IMR-90 (cell line): ENCODE measurements around the gene TEX52. TPM values are rescaled to one million over a fixed set of nuclear protein-coding genes. Genes with fewer than 3 reads are reported as not detected.
"Not testable (repeated sequence)": the region's sequence is repeated elsewhere in the genome, so short reads cannot be mapped to it uniquely, and the experiment has no call there.

ENCODE experiments used
- ATAC-seq: fragments of 200-7000 bp; cut with Tn5 transposase; 2 replicates; pipeline ENCODE4 v1.9.1; 2020; ENCODE audit warnings: low read depth, mild to moderate bottlenecking, moderate library complexity
- BruUV-seq: library from RNA; stranded (reverse); fragments of 400-500 nt; replicated peaks from 2 replicates; lab custom pipeline; 2021; lab: Mats Ljungman, UMichigan
- CTCF ChIA-PET: fragments of 300-600 bp; formaldehyde crosslinking; extraction: SDS; loops from one replicate; lab custom pipeline; 2021; ENCODE audit warnings: antibody characterized with exemption; lab: Yijun Ruan, JAX
- POLR2A ChIA-PET: fragments of 300-600 bp; sonication (Branson Sonifier 250); formaldehyde crosslinking; loops from one replicate; lab custom pipeline; 2022; ENCODE audit warnings: antibody characterized with exemption; ENCODE audit not compliant: unreplicated experiment; lab: Charles Lee
- DNase-seq: peaks from one replicate; pipeline ENCODE4 v3.0.0; 2013
- H2AFZ ChIP-seq: replicated peaks from 2 replicates; pipeline ENCODE3; 2013; ENCODE audit warnings: low read length, mild to moderate bottlenecking; ENCODE audit not compliant: poor library complexity
- H2AK5ac ChIP-seq: 2 replicates; pipeline ENCODE4 v1.6.1; 2013; ENCODE audit warnings: low read depth, low read length, inconsistent platforms
- H2AK9ac ChIP-seq: replicated peaks from 2 replicates; pipeline ENCODE3; 2013; ENCODE audit warnings: mild to moderate bottlenecking, low read depth, low read length, moderate library complexity; ENCODE audit not compliant: poor library complexity
- H2BK120ac ChIP-seq: 2 replicates; pipeline ENCODE4 v1.6.1; 2013; ENCODE audit warnings: low read depth, low read length, inconsistent platforms
- H2BK15ac ChIP-seq: 3 replicates; pipeline ENCODE4 v1.6.1; 2013; ENCODE audit warnings: low read depth, low read length, inconsistent platforms
- H2BK20ac ChIP-seq: 2 replicates; pipeline ENCODE4 v1.6.1; 2013; ENCODE audit warnings: low read depth, mild to moderate bottlenecking, inconsistent platforms, low read length, moderate library complexity
- H2BK5ac ChIP-seq: 2 replicates; pipeline ENCODE4 v1.6.1; 2013; ENCODE audit warnings: mild to moderate bottlenecking, low read depth, low read length, inconsistent platforms; ENCODE audit not compliant: poor library complexity, severe bottlenecking
- H3K14ac ChIP-seq: replicated peaks from 2 replicates; pipeline ENCODE4 v1.6.1; 2013; ENCODE audit warnings: low read depth, low read length, inconsistent platforms
- H3K18ac ChIP-seq: 2 replicates; pipeline ENCODE4 v1.6.1; 2013; ENCODE audit warnings: low read depth, low read length, control low read depth
- H3K23ac ChIP-seq: 2 replicates; pipeline ENCODE4 v1.6.1; 2013; ENCODE audit warnings: low read depth, low read length, inconsistent platforms
- H3K27ac ChIP-seq: 2 replicates; pipeline ENCODE4 v1.5.1; 2013; ENCODE audit warnings: mild to moderate bottlenecking, control low read depth, low read length; ENCODE audit not compliant: insufficient read depth
- H3K27me3 ChIP-seq: 2 replicates; pipeline ENCODE4 v1.6.1; 2013; ENCODE audit warnings: low read length; ENCODE audit not compliant: control insufficient read depth, insufficient read depth
- H3K36me3 ChIP-seq: 2 replicates; pipeline ENCODE4 v1.6.1; 2013; ENCODE audit warnings: low read length, mixed read lengths; ENCODE audit not compliant: control insufficient read depth, insufficient read depth
- H3K4ac ChIP-seq: 2 replicates; pipeline ENCODE4 v1.6.1; 2013; ENCODE audit warnings: low read depth, low read length, inconsistent platforms
- H3K4me1 ChIP-seq: 2 replicates; pipeline ENCODE4 v1.6.1; 2013; ENCODE audit warnings: low read length, mixed read lengths; ENCODE audit not compliant: control insufficient read depth, insufficient read depth
- H3K4me2 ChIP-seq: 2 replicates; pipeline ENCODE4 v1.6.1; 2013; ENCODE audit warnings: low read depth, mild to moderate bottlenecking, control low read depth, low read length, moderate library complexity
- H3K4me3 ChIP-seq: 2 replicates; pipeline ENCODE4 v1.5.1; 2013; ENCODE audit warnings: low read depth, mild to moderate bottlenecking, control low read depth, low read length, moderate library complexity; ENCODE audit not compliant: insufficient read depth
- H3K56ac ChIP-seq: 2 replicates; pipeline ENCODE4 v1.6.1; 2013; ENCODE audit warnings: low read length, inconsistent platforms; ENCODE audit not compliant: insufficient read depth; ENCODE audit errors: extremely low read depth
- H3K79me1 ChIP-seq, 2 experiments: 2 replicates each; pipeline ENCODE4 v1.6.1; 2013; ENCODE audit warnings: low read length in 2 of 2, inconsistent platforms in 1 of 2, low read depth in 1 of 2
- H3K9ac ChIP-seq: 2 replicates; pipeline ENCODE4 v1.6.1; 2013; ENCODE audit warnings: low read depth, low read length, control low read depth
- H3K9me1 ChIP-seq: 2 replicates; pipeline ENCODE4 v1.6.1; 2013; ENCODE audit warnings: low read length, inconsistent platforms; ENCODE audit not compliant: insufficient read depth
- H3K9me3 ChIP-seq: 2 replicates; pipeline ENCODE4 v1.6.1; 2013; ENCODE audit warnings: low read length; ENCODE audit not compliant: control insufficient read depth, insufficient read depth
- H4K20me1 ChIP-seq: 2 replicates; pipeline ENCODE4 v1.6.1; 2013; ENCODE audit warnings: low read length, inconsistent platforms; ENCODE audit not compliant: insufficient read depth
- H4K5ac ChIP-seq: 2 replicates; pipeline ENCODE4 v1.6.1; 2013; ENCODE audit warnings: mild to moderate bottlenecking, low read depth, low read length, control low read depth
- H4K8ac ChIP-seq, 2 experiments: 2 replicates each; pipeline ENCODE4 v1.6.1; 2013; ENCODE audit warnings: low read depth in 2 of 2, low read length in 2 of 2, control low read depth in 1 of 2, inconsistent platforms in 1 of 2
- H4K91ac ChIP-seq: 2 replicates; pipeline ENCODE4 v1.6.1; 2013; ENCODE audit warnings: low read depth, low read length, inconsistent platforms; ENCODE audit not compliant: insufficient read depth
- MAFK ChIP-seq: IDR thresholded peaks from 2 replicates; pipeline ENCODE4 v1.6.1; 2012; ENCODE audit warnings: low read depth, low read length, improper control_type of control experiment
- WGBS, 2 experiments: methylation state at CpG; one replicate each; pipeline versions ENCODE4 v1.1.5 to v1.1.7; 2013; ENCODE audit warnings: missing lambda C conversion rate in 2 of 2; ENCODE audit not compliant: insufficient read length in 1 of 2; ENCODE audit errors: extremely low coverage in 2 of 2; 5-methylcytosine and 5-hydroxymethylcytosine counted together
- dilution Hi-C: fragments of 300-500 bp; cut with HindIII; formaldehyde crosslinking; loops from one replicate; pipeline ENCODE4 v1.14.3; 2018; ENCODE audit warnings: low sequenced_read_pairs; ENCODE audit not compliant: unreplicated experiment
- in situ Hi-C: fragments of 300-500 bp; cut with MboI; formaldehyde crosslinking; loops from 3 replicates; pipeline ENCODE4 v1.14.3; 2019; ENCODE audit warnings: low sequenced_read_pairs, inconsistent platforms, mixed read lengths
- intact Hi-C: fragments of 100-400 bp; cut with micrococcal nuclease; formaldehyde crosslinking; loops from 2 replicates; pipeline ENCODE4 v1.10.0; 2022
- polyA plus RNA-seq, 3 experiments: library from polyadenylated mRNA; depleted of rRNA; stranded (reverse); fragments of >200 nt; gene quantifications; 2 replicates each; pipeline ENCODE4 v1.2.3, GENCODE V29; 2012; ENCODE audit warnings: low replicate concordance in 1 of 3
- total RNA-seq: library from RNA; depleted of rRNA; stranded (reverse); fragments of >200 nt; gene quantifications from 2 replicates; pipeline ENCODE4 v1.2.3, GENCODE V29; 2012

The TEX52 gene
- total and polyA plus RNA-seq, 2 of the 4 experiments (the other 2 are of a cell fraction): not detected

- DNase-seq: peak; percentile 73
- BruUV-seq, H4K20me1 ChIP-seq, H3K23ac ChIP-seq, H2AK9ac ChIP-seq, H3K18ac ChIP-seq, in situ Hi-C loops, H3K4me3 ChIP-seq, H2BK15ac ChIP-seq, H3K9ac ChIP-seq, POLR2A ChIA-PET, intact Hi-C loops, H3K4me1 ChIP-seq, dilution Hi-C loops, H3K27me3 ChIP-seq, H3K9me3 ChIP-seq: not testable (repeated sequence)
- Histone ChIP-seq H2AK5ac (peak overlapping the region; percentile 83; the same call in 1 of the 2 replicates), H4K5ac (peak overlapping the region; percentile 59; the same call in 1 of the 2 replicates), H3K36me3 (peaks cover 22% of the 10 kb centered on the region), H3K56ac (peak overlapping the region; percentile 49; the same call in 1 of the 2 replicates), H3K4ac (peak overlapping the region; percentile 93), H4K91ac (peak overlapping the region; percentile 85), H2BK20ac (peak overlapping the region; percentile 88), H4K8ac (peak overlapping the region in 1 of 2 experiments; percentile 83; a peak in 1 of 4 replicates), H3K4me2 (peak overlapping the region; percentile 72), H3K9me1 (peaks cover 10% of the 10 kb centered on the region), H3K79me1 (peaks cover 16 to 56% of the 10 kb centered on the region in 2 experiments), H2BK120ac (peak overlapping the region; percentile 92), H2BK5ac (peak overlapping the region; percentile 62), H2AFZ (peak overlapping the region; percentile 87), H3K27ac (peak overlapping the region; percentile 60; the same call in 1 of the 2 replicates), H3K14ac (0 out of 2 replicates have a peak overlapping the region, but pooled peaks have one; percentile 84)
- WGBS, 2 experiments: no CpG with 5 or more reads among the region's 9 CpGs
- CTCF ChIA-PET: interaction anchor here (0.8 kb wide), 2 partner anchors 15 to 1062 kb away, joined by 4 read pairs; no protein-coding TSS in a partner anchor
- TF ChIP-seq MAFK: peak; percentile 43
- ATAC-seq: peak; percentile 98
These were observed 12.3 kb upstream of the TEX52 start for GRCh38 chr12:2868986-2869632.
